Umbilical cord (tissue), 2 donors: Measurements from ENCODE around the gene VSIG10L2. TPM values are rescaled to one million over a fixed set of nuclear protein-coding genes. Genes with fewer than 3 reads are reported as not detected.
"Not testable (repeated sequence)": the region's sequence is repeated elsewhere in the genome, so short reads cannot be mapped to it uniquely, and the experiment has no call there.

Source experiments
- DNase-seq: peaks from one replicate; pipeline ENCODE4 v3.0.0-alpha.2; 2015; ENCODE audit warnings: low spot score
- total RNA-seq: library from RNA; depleted of rRNA; stranded (reverse); fragments of >200 nt; gene quantifications from one replicate; pipeline ENCODE4 v1.2.3, GENCODE V29; 2014; ENCODE audit warnings: low replicate concordance; ENCODE audit not compliant: insufficient read depth

The VSIG10L2 gene
- total RNA-seq, 1 donor from 2014 or later, result 0.24 TPM

DNA sequence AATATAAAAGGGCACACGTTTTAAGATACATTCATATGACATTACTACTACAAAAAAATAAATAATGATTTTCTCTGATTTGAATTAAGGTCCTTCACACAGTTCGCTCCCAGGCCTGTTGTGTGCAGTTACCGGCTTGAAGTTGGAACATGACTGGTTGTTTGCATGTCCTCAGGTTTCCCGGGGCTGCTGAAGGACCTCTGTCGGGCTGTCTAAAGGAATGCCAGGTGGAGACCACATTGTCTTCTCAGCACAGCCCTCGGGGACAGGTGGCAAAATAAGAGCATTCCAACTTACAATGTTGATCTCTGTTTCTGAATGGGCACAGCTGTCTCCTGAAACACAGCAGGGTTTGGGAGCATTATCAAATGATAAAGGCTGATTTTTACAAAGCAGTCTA, 14.9 kb downstream of the VSIG10L2 start:
- no peak for DNase-seq

DNA sequence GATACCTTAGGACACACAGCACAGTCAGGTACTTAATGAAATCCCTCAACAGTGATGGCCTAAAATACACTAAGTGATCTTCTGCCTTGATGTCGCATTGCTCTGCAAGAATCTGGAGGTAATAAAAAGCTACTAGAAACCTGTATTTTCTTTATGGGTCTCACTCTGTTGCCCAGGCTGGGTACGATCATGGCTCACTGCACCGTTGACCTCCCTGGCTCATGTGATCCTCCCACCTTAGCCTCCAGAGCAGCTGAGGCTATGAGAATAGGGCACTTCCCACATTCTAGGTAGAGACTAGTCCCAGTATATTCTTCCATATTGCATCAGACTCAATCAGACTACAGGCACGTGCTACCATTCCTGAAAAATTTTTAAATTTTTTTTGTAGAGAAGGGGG, 21.7 kb downstream of the VSIG10L2 start:
- no peak for DNase-seq

DNA sequence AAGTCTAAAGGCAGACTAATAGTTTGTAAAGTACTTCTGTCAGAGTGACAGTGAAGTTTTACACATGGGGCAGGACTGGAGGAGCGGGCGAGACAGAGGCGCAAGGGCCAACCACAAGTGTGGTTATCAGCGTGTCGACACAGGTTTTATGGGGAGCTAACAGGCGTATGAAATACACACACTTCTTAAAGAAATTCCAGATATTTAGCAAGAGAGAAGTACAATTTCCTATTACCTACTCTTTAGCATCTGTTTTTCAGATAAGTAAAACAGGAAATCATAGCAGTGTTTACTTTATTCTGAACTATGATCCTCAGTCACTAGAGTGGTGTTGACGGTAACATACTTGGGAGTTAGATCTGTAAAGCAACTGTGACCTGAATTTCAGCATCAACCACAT, 22.5 kb downstream of the VSIG10L2 start:
- DNase-seq, result peak; percentile 70

DNA sequence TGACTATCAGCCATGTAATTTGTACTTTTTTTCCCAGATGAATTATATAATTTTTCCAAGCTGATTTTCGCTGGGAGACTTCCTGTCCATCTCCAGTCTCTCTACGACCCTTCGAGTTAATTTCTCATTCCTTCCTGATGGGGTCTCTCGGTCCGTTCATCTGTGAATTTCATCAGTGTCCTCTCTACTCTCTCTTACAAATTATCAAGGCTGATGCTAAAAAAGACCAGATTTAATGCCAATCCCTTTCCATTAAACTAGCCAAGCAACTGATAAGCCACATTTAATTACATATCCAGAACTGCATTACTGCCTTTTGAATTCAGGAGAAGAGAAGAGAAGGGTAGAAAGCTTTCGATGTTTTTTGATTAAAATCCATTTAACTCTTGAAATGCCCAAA, 25.8 kb downstream of the VSIG10L2 start:
- DNase-seq, result no peak

DNA sequence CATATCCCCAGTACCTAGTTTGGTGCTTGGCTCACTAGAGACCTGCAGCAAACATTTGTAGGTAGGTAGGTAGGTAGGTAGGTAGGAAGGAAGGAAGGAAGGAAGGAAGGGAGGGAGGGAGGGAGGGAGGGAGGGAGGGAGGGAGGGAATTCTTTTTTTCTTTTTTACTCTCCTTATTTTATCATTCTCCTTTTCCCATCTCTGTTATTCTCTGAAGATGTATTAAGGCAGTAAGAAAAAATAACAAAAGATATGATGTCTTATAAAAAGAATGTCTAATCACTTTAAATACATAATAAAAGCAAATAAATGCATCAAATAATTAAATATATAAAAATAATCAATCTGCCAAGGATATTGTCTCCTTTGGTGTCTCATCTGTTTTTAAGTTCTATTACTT, 28.4 kb downstream of the VSIG10L2 start:
- DNase-seq, result no peak

DNA sequence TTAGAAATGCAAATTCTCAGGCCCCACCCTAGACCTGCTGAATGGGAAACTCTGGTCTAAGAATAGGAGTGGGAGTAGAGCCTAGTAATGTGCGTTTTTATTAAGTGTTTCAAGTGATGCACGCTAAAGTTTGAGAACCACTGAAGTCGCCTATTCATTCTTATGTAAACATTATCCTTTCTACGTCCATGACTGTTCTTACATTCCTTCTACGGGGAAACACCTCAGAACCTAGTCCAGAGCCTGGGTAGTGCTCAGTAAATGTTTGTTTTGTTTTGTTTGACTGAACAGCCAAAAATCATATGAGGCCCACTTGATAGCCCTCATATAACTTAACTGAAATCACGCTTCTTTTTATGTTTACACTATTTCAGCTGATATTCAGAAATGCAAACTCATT, 29.8 kb downstream of the VSIG10L2 start:
- no peak for DNase-seq

DNA sequence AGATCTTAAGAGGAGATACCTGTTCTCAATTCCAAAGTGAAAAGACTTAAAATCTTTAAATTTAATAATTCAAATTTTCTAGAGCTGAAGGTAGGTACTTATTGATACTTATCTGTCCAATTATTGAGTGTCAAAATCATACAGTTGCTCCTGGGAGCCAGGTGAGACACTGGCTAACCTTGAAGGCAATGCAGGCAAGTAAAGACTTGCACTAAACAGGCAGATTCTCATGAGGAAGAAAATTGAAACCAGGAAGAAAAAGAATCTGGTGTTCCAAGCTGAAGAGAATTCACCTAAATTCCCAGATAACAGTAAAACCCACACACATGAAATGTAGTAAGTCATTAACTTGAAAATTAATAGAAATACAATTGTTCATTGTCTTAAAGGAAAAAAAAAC, 30.3 kb downstream of the VSIG10L2 start:
- no peak for DNase-seq

DNA sequence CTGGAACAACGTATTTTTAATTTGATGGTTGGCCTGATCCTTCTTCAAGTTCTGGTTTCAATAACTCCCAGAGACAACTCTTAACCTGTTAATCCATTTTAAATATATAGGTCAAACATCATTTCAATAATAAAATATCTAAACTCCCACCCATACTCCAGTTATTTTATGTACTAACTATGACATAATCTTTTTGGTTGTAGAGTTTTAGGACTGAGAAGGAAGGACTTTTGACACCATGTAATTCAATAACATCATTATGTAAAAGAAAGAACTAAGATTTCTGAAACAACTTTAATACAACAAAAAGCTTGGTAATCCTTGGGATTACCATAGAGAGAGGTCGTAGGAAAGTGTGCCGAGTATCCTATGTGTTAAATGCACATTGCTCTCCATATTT, 31.5 kb downstream of the VSIG10L2 start:
- no peak for DNase-seq

DNA sequence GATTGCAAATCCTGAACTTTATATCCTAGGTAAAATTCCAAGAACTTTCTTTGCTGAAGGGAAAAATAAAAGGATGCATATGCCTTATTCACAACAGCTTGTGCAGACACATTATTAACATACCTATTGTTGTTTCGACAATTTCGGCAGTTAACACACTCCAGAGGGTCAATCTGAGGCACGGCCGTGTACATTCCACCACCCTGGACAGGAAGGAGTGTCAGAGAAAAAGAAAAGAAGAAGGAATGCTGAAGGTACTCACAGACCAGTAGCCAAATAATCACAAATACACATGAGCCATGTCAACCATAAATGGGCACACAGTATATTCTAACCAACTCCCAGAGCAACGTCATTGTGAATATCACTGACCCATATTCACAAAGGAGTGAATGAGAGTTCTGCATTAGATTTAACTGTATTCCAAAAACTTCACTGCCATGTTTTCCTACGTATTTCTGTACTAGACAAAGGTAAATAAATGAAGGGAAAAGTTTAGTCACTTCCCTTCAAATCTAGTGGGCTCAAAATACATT, 32.4 kb downstream of the VSIG10L2 start:
- no peak for DNase-seq

DNA sequence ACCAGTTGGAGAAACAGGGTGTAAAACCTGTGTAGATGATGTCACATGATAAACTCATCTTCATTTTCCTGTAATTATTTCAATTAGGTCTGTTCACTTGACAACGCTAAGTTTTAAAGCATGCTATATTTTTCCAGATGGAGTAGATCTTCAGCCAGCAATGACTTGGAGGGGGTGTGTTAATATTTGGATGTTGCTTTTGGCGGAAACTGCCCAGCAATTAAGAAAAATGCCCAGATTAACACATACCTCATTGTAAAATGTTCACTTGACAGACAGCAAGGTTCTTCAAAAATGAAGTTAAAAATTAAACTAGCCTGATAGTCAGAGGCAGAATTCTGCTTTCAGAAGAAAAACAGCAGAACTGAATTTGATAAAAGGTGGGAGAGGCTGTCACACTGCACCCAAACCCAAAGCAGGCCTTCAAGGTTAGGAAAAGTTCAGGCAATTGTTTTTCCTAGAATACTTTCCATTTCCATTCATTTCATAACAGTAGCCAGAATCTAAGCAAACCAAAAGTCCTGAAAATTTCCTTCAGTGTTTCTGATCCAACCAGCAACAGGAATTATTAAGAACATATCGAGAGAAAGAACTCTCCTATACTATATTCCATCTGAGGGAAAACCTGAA, 33.0 kb downstream of the VSIG10L2 start:
- DNase-seq, result no peak

DNA sequence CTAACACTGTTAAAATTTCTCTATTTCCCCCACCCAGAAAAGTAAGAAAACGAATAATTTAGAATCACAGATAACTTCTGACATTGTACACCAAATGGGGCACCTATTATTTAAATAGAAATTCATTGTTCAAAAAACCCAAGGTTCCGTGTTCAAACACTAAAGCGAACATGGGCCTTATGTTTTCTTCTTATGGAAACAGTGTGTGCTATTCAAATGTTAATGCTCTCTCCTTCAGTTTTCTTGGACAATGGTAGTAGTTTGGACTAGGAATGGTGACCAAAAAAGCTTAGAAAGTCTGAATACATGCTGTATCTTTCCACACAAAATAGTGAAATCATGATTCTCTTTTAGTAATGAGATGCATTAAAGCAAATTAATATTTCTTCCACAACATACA, 33.7 kb downstream of the VSIG10L2 start:
- no peak for DNase-seq

DNA sequence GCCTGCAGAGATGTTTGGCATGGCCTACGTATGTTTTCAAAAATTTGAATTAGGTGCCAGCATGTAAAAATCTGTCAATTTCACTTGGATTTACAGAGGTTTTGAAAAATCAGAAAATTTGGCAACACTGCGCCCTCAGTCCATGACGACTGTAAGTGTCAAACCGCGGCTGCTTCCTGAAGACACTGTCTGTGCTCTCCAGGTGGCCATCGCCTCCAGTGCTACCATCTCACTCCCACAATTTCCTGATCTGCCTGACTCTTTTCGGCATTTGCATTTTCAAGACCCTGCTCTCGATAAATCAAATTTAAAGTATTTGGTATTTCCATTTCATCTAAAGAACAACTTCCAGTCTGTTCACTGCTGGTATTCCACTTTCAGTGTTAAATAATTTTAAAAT, 34.6 kb downstream of the VSIG10L2 start:
- DNase-seq, result no peak

DNA sequence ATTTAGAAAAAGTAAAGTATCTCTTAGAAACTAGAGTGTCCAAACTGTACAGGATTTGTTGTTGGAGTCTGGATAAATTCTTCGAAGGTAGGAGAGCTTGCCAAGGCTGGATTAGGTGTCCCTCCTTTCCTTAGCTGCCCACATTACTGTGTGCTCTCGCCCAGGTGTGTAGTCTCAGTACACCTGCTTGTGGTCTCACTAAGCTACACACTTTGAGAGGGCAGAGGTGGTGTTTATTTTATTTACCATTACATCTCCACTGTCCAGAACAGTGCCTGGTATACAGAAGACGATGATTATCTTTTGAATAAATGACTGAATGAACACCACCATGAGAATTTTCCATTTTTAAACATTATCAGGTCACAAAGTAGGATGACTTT, 36.5 kb downstream of the VSIG10L2 start:
- DNase-seq, result no peak

DNA sequence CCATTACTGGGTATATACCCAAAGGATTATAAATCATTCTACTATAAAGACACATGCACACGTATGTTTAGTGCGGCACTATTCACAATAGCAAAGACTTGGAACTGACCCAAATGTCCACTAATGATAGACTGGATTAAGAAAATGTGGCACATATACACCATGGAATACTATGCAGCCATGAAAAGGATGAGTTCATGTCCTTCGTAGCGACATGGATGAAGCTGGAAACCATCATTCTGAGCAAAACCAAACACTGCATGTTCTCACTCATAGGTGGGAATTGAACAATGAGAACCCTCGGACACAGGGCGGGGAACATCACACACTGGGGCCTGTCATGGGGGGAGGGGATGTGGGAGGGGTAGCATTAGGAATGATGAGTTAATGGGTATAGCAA, 40.1 kb downstream of the VSIG10L2 start:
- not testable (repeated sequence) for DNase-seq

DNA sequence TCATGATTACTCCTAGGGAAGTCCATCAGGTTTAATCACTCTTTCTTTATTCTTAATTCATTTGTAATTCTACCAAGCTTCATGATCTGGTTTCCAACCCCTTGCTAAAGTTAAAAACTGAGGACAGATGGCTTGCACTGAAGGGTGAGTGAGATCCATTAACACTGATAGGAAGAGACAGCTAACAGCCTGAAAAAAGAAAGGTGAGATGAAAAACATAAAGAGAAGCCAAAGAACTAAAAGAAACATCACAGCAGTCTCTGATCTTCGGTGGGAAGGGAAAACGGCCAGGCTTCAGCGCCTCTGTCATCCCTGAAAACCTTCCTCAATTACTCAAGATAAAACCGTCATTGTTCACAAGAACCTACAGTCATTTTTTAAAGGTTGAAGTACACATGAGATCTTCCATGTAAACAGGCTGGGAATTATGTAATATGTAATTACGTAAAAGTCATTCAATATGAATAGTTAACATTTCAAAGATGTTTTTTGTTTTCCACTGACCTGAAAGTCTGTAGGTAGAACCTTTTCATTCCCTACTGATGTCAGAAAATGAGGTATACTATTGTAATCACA, 41.3 kb downstream of the VSIG10L2 start:
- no peak for DNase-seq

DNA sequence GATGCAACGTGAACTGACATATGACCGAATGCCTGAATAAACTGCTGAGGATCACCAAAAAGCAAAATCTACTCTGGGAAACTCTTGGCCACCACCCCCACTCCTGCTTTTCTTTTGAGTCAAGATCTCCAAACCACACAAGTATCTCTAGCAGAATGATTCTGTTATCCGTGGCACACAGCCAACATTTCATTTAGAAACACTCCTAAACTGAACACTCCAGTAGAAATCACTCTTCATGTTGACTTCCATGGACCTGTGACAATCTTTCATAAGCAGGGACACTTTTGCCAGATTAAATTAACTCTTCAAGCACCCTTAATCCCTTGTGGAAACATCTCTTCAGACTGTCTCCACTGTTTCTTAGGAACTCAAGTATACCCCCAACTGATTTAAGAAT, 44.4 kb downstream of the VSIG10L2 start:
- peak; percentile 63 for DNase-seq

DNA sequence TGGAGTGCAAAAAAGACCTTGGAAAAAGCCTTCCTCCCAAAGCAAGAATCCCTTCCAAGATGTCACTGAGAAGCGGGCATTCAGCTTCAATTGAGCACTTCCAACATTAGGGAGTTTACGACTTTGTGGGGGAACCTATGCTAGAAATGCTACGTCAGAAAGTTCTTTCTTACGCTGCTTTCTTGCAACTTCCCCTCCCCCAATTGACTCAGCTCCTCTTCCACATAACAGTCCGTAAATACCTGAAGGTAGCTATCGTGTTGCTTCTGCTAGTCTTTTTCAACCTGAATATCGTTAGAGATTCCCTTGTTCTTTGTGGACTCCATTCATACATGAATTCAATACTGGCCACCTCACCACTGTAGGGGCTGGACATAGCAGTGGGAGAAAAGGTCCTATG, 47.0 kb downstream of the VSIG10L2 start:
- DNase-seq, result no peak

DNA sequence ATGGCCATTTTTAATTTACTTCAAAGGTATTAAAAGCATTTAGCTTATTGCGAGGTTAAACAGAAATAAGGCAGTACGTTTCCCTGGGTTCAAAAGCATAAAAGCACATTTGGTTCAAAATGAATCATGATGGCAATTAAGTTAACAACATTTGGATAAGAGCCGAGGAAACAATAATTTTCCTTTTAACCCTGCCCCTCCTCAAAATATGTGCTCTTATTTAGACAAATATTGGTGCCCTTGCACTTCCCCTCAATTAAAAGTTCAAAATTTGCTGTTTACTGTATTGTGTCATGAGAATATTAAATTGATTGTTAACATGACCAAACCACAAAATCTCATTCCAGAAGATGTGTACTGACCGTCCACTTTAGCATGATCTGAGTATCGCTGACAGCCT, 48.7 kb downstream of the VSIG10L2 start:
- DNase-seq, result no peak

DNA sequence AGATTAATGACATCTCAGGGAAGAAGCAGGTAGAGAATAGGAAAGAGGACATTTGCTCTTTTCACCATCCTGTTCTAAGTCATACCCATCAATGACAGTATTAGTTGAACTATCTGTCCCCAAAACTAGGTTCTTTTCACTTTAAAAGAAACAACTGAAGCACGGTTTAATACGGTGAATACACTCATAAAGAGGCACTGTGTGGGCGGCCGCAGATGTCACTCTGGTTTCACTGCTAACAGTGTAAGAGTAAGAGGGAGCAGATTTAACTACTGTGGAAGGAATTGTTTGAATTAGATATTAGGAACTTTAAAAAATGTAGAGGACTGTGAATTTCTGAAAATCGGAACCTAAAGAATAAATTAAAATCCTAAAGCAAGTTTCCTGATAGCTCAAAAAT, 49.5 kb downstream of the VSIG10L2 start:
- no peak for DNase-seq

DNA sequence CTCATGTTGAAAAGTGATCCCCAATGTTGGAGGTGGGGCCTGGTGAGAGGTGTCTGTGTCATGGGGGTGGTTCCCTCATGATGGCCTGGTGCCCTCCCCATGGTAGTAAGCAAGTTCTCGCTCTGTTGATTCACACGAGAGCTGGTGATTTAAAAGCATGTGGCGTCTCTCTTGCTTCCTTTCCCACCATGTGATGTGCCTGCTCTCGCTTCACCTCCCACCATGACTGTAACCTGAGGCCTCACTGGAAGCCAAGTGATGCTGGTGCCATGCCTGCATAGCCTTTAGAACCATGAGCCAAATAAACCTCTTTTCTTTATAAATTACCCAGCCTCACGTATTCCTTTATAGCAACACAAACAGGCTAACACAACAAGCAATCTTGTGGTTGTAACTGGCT, 52.4 kb downstream of the VSIG10L2 start:
- no peak for DNase-seq

DNA sequence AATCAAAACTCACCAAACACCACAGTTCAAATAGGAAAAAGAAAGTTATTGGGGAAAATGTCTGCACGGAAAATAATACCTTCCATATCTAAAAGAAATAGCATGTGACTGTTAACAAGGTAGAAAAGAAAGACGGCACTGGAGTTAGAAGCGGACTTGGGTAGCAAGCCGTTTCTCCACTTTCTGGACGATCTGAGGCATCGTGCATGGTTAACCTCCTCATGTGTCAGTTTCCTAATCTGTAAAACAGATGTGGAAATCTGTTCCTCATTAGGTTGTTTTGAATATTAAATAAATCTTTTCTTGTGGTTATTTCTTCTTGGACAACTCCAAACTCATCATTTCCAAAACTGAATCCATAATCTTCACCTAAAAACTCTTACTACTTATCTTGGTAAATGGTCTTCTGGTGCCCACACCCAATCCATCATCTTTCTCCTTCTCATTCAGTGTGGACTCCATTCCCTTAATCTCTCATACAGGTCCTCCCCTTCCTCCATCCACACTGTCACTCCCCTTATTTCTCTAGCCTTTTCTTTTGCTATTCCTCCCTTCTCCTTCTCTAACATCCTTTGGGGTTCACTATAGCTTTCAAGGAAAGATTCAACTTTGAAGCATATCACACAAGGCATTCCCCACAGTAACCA, 53.5 kb downstream of the VSIG10L2 start:
- no peak for DNase-seq

DNA sequence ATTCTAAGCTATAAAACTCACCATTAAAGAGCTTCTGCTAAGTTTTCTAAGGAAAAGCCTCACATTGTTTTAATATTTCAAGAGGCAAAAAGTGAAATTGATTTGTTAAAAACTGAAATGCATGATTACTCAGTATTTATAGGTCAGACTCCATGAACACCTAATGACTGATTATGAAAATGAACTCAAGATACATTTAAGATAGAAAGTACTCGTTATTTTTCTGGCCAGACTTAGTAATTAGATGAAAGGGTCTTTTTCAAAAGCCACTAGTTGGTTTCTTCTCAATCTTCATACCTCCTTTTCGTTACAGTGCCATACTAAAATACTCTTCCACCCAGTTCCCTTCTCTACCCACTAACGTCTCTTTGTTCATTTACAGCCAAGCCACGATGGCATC, 56.3 kb downstream of the VSIG10L2 start:
- no peak for DNase-seq
